ENCODE data around the gene OR10H5.

DNA sequence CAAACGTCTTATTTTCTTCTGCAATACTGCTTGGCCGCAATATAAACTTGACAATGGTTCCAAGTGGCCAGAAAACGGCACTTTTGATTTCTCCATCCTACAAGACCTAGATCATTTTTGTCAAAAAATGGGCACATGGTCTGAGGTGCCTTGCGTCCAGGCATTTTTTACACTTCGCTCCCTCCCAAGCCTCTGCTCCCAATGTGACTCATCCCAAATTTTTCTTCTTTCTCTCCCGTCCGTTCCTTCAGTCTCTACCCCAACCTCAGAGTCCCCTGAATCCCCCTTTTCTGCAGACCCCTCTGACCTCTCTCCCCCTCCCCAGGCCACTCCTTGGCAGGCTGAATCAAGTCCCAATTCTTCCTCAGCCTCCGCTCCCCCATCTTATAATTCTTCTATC lies 42.3 kb downstream of the OR10H5 start:
- TF ChIP-seq, protein P1, sequence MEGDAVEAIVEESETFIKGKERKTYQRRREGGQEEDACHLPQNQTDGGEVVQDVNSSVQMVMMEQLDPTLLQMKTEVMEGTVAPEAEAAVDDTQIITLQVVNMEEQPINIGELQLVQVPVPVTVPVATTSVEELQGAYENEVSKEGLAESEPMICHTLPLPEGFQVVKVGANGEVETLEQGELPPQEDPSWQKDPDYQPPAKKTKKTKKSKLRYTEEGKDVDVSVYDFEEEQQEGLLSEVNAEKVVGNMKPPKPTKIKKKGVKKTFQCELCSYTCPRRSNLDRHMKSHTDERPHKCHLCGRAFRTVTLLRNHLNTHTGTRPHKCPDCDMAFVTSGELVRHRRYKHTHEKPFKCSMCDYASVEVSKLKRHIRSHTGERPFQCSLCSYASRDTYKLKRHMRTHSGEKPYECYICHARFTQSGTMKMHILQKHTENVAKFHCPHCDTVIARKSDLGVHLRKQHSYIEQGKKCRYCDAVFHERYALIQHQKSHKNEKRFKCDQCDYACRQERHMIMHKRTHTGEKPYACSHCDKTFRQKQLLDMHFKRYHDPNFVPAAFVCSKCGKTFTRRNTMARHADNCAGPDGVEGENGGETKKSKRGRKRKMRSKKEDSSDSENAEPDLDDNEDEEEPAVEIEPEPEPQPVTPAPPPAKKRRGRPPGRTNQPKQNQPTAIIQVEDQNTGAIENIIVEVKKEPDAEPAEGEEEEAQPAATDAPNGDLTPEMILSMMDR (conservative IDR thresholded peaks at IDR 0.05; ENCODE audit: low read depth, low read length) = no peak
- TF ChIP-seq EZH2 (IDR thresholded peaks at IDR 0.05; ENCODE audit: borderline replicate concordance, low read depth, low read length, poor library complexity, severe bottlenecking) = no peak

Measured in A673 (cell line).